Activated gamma-delta T cell (primary cell): Measurements from ENCODE around the gene LRMDA.

Experiments used
- DNase-seq: peaks from one replicate; lab custom pipeline; 2025; lab: John Stamatoyannopoulos, UW

LRMDA gene

GRCh38 chr10:76086761-76087639 is 655.6 kb downstream of the LRMDA start:
- no peak for DNase-seq

DNA sequence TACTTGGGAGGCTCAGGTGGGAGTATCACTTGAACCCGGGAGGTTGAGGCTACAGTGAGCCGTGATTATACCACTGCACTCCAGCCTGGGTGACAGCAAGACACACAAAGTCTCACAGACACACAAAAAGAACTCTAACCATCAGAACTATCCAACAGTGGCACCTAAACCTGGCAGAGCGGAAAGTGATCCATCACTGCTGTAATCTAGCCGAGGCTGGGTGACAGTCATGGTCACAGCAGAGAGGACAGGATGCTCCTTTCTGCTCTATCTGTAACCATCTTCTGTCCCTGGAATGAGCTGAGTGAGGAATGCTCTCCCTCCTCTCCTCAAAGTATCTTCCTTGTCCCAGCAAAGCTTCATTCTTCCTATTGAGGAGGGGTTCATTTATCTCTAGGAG is 656.6 kb downstream of the LRMDA start:
- DNase-seq = no peak

DNA sequence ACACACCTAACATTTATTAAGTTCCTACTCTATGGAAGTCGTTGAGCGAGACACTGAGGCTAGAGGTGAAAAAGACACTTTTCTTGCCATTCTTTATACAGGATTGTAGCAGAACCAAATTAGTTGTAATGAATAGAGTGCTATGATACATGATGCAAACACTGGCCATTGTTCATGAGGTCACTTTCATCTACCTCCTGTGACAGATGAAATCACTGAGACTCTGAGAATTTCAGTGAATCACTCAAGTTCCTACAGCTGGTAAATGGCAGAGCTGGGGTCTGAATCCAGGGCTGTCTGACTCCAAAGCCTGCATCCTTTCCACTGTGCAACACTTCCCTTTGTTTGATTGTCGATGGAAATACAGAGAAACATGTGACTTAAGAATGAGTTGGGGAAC is 657.6 kb downstream of the LRMDA start:
- DNase-seq = no peak

DNA sequence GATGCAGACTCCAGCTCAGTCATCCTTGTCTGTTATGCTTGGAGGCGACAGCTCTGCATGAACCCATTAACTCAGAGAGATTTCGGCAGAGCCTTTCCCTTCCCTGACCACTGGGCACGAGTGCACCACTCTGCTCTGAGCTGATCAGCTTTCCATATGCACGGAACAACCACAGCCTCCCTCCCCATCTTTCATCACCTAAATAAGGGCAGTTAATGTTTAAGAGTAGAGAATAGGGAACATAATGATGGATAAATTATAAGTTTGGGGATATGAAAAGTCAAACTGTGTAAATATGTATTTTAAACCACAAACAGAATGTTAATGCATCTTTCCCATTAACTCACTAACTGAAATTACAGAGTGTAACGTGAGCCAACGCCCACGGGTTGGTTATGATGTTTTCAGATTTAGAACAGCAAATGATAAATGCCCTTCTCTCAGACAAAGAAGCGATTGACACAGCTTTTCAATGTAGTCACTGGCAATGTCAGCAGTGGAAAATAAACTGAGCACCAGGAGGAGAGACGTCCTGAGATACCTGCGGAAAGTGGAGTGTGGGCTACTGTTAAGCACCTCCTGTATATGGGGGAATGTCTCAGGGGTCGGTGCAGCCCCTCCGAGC is 658.2 kb downstream of the LRMDA start:
- DNase-seq = no peak

- no peak for DNase-seq
Measured at GRCh38 chr10:76091926-76092325, 660.5 kb downstream of the LRMDA start.

- no peak for DNase-seq
Measured at GRCh38 chr10:76106611-76107010, 675.2 kb downstream of the LRMDA start.

DNA sequence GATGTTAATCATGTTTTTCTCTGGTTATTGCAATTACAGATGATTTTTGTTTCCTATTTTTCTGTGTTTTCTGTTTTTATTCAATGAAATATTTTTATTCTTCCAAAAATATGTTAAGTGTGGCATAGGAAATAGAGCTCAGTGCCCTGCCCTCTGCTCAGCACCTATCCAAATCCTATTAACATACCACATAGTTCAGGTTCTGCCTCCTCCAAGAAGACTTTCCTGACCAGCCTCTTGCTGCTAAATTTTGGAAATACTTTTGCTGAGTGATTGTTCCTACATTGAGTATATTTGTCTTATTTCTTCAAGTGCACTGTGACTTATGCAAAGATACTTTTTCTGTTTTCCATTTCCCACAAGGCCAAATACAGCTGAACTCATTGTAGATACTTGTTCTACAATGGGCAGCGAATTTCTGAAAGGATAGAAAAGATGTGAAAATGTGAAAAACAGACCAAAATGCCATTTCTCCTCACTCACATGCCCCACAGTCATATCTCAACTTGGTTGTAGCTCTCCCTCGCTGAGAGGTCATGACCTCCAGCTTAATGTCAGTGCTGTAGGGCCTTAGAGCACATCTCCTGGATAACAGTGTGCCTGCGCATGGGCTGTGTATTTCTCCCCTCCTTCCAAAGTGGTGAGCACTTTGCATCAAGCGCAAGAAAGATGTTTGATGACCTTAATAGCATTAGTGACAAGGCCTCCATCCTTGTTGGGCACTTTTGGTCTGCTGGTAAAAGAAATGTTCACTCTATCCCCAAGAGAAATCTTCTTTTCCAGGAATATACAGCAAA is 677.3 kb downstream of the LRMDA start:
- DNase-seq = no peak

GRCh38 chr10:76111404-76111803 is 680.0 kb downstream of the LRMDA start:
- DNase-seq = no peak

GRCh38 chr10:76111986-76112825 is 680.8 kb downstream of the LRMDA start:
- no peak for DNase-seq

DNA sequence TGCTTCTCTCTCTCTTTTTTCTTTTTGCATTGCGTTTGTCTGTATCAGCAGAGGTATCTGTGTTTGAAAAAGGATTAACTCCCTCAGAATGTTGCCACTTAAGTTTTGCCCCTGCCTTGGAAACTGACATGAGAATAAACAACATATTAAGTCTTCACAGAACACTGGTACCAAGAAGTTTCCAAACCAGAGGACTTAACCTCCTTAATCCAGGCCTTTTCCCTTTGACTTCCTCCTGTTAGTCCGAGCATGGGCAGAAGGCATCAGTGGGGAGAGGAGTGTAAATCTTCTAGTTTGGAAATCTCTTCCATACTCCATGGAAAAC is 681.4 kb downstream of the LRMDA start:
- no peak for DNase-seq

DNA sequence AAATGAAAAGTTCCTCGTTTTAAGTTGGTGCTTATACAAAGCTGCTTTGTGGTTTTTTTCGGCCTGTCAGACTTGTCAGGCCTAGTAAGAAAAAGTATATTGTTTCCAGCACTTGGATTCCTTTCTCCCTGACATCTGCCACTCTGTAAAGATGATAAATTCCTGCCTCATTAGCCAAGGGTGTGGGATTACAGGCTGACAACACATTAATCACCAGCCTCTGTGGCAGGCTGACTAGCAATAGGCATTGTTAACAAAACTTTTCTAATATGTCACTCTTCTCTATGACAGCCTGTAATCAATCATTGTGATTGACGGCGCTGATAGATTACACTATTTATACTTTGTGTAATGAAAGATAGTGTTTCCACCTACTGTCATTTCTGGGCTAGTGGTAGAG is 682.5 kb downstream of the LRMDA start:
- DNase-seq = no peak

GRCh38 chr10:76114581-76115001 is 683.2 kb downstream of the LRMDA start:
- DNase-seq = no peak

DNA sequence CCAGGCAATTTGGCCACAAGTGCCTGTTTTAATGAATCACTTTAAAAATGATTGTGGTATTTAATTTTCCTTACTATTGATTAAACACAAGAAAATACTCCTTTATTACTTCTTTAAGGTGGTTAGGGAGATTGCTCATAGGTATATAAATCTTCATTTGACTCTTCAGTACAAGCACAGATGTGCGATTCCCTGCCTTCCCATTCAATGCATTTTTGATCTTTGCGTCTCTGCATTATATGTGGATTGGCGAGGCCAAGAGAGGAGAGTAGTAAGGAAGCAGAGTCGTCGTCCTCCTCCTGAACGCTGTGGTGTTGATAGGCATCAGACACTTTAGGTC is 683.7 kb downstream of the LRMDA start:
- DNase-seq = no peak

DNA sequence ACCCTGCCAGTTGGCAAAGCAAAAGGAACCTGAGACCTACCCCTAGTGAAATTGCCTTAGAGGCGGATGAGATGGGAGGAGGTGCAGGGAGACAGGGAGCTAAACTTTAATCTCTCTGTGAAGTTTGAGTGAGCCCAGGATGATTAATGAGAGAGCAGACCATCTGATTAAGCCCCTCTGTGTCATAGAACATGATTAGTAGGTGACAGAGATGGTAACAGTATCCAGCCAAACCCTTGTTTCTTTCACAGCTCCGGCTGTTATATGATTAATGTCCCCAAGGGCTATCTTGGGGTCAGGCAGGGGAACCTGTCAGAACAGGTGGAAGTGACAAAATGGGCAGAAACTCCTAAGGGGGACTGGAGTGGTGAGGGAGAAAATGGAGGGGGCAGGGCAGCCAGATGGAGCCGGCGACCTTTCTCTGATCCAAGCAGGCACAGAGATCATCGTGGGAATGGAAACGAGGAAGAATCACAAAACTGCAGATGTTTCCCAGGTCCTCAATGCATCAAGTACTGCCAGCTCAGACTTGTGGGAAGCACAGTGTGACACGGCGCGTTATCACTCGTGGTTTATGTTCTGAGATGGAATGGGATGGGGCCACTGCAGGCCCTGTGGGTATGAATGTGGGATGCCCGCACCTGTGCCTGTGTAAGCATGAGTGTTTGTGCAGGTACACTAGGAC is 684.2 kb downstream of the LRMDA start:
- no peak for DNase-seq

- no peak for DNase-seq
Measured at GRCh38 chr10:76116523-76116922, 685.1 kb downstream of the LRMDA start.

GRCh38 chr10:76117949-76118348 is 686.5 kb downstream of the LRMDA start:
- no peak for DNase-seq

GRCh38 chr10:76119036-76119435 is 687.6 kb downstream of the LRMDA start:
- no peak for DNase-seq

- no peak for DNase-seq
Measured at GRCh38 chr10:76119515-76119914, 688.1 kb downstream of the LRMDA start.

DNA sequence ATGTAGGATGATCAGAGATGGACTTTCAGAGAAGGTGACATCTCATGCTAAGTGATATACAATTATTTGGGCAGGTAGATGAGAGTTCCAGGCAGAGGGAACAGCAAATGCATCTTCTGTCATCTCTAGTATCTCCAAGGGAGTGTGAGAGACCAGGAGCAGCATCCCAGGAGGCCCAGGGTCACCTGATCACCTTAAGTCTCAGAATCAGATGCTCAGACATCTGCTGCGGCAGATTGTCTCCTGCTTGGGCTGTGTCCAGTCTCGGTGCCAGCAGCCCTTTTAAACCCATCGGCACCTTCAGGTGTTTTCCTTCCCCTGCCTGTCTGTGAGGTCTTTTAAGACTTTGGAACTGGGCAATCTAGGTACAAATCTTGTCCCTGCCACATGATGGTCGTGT is 690.6 kb downstream of the LRMDA start:
- no peak for DNase-seq

- DNase-seq = no peak
Measured at GRCh38 chr10:76124280-76124679, 692.9 kb downstream of the LRMDA start.

DNA sequence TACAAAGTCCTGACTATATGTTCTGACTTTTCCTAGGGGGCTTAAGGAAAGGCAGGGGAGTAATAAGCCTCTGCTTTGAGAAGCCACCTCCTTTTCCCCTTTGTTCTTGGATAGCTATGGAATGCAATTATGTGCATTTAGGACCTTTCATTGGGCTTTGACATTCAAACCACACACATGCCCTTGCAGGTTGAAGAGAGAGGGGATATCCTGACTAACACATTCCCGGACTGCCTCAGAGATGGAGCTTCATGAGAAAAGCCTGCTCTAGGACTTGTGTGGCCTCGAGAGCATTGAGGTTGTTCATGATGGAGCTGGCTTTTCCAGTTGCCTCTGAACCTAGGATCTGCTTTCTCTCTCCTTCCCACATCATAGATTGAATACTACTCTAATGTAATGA is 694.5 kb downstream of the LRMDA start:
- DNase-seq = no peak
